ENCODE measurements around the gene RHBG.
A peak's percentile ranks its signal among the peaks of the same experiment; 100 is the strongest.
"Not testable (repeated sequence)": the region's sequence is repeated elsewhere in the genome, so short reads cannot be mapped to it uniquely, and the experiment has no call there.

The RHBG gene

GRCh38 chr1:156359973-156360372 is 9.0 kb upstream of the RHBG start:
- DNase-seq (ENCODE audit: low read depth, low spot score), result peak; percentile 66

GRCh38 chr1:156360534-156360933 is 8.5 kb upstream of the RHBG start:
- DNase-seq (ENCODE audit: low read depth, low spot score), result no peak

DNA sequence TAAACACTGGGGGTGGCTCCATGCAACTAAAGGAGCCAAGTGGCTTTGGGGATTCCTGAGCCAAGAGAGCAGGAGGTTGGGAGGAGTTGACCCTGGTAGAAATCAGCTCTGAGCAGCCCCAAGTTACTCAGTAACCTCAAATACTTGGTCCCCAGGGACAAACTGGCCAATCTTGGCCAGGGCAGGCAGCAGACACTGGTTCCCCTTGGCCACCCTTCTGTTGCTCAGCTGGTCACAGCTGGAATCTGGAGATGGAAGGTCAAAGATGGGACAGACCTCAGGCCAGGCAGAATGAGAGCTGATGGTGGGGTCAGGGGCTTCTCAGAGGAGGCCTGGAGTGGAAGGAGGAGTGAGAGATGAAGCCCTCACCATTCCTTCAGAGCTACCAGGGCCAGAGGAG is 3.3 kb upstream of the RHBG start:
- DNase-seq (ENCODE audit: low read depth, low spot score), result no peak

DNA sequence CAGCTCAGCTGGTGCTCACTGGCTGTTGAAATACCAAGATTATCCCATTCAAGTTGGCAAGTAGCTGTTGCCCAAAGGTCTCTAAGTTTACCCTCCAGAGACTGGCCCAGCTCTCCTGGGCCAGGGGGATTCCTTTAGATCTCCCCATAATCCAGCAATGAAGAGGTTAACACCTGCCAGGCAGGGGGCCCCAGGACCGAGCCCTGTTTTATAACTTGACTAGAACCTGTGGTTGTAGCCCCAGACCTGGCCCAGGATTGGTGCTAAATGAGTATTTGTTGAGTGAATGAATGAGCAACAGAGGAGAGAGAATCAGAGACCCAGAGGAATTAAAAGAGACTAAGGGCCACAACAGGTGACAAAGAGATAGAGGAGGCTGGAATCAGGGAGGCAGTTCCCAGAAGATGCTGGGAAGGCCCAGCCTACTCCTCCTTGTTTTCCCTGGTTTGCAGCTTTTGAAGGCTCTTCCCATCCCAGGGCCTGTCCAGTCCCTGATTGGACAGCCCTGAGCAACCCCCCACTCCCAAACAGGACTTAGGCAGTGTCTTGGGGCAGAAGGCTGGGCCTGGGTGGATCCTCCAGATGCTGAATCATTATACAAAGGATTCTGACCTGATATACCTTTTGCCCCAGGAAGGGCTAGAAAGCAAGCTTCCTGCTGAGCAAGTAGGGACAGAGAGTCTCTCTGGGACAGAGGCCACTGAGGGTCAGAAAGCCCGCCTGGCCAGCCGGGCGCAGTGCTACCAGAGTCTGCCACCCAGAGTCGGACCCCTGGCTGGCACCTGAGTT is 2.4 kb upstream of the RHBG start:
- DNase-seq (ENCODE audit: low read depth, low spot score), result no peak

GRCh38 chr1:156367383-156368156 is 1.4 kb upstream of the RHBG start:
- no peak for DNase-seq (ENCODE audit: low read depth, low spot score)

DNA sequence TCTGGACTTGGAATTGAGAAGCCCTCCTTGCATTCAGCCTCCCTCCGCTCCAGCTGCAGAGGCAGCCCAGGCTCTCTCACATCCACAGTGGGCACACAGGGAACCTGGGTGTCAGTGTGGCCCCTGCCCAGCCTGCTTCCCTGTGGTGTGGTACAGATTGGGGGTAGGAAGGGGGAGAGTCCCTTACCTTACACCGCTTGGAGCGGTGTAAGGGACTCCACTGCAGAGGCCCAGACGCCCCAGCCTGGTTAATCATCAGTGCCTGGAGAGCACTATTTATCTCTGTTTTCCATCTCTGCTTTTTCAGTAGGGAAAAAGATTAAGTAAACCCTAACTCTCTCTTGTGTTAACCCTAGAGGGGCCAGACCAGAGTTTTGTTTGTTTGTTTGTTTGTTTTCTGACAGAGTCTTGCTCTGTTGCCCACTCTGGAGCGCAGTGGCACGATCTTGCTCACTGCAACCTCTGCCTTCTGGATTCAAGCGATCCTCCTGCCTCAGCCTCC is 803 bp upstream of the RHBG start:
- DNase-seq (ENCODE audit: low read depth, low spot score), result no peak

DNA sequence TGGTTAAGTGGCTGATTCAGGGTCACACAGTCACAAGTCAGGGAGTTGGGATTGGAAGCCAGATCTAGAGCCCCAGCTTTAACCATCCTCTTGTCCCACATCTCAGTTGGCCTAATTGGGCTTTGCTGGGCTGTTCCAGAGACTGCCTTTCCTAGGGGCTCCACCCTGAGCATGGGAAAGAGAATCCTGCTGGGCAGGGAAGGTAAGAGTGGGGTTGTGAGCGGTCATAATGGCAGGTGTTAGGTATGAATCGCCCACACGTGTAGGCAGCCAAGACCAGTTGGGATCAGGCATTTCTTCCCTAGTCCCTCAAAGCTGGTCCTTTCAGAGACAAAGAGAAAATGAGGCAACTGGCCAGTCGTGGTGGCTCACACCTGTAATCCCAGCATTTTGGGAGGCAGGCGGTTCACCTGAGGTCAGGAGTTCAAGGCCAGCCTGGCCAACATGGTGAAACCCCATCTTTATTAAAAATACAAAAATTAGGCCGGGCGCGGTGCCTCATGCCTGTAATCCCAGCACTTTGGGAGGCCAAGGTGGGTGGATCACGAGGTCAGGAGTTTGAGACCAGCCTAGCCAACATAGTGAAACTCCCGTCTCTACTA is 775 bp downstream of the RHBG start:
- DNase-seq (ENCODE audit: low read depth, low spot score), result not testable (repeated sequence)

GRCh38 chr1:156371553-156372264 is 2.7 kb downstream of the RHBG start:
- no peak for DNase-seq (ENCODE audit: low read depth, low spot score)

- DNase-seq (ENCODE audit: low read depth, low spot score), result no peak
Measured at GRCh38 chr1:156372265-156372586, 3.2 kb downstream of the RHBG start.

- no peak for DNase-seq (ENCODE audit: low read depth, low spot score)
Measured at GRCh38 chr1:156372876-156373275, 3.9 kb downstream of the RHBG start.

DNA sequence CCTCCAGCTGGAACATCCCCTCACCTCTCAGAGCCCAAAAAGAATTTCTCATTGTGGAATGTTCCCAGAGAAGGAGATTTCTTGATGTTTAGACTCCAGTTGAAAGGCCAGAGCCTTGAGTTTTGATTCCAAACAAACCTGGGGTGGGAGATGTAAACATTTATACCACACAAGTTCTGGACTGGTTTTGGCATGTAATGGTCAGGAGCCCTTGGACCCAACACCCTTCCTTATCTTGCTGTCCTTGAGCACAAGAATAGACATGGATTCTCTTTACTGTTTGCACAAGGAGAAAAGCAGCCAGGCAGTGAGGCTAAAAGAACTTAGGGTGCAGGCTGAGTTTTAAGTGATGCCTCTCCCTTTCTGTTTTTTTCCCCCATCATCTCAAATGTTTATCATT is 4.5 kb downstream of the RHBG start:
- no peak for DNase-seq (ENCODE audit: low read depth, low spot score)

DNA sequence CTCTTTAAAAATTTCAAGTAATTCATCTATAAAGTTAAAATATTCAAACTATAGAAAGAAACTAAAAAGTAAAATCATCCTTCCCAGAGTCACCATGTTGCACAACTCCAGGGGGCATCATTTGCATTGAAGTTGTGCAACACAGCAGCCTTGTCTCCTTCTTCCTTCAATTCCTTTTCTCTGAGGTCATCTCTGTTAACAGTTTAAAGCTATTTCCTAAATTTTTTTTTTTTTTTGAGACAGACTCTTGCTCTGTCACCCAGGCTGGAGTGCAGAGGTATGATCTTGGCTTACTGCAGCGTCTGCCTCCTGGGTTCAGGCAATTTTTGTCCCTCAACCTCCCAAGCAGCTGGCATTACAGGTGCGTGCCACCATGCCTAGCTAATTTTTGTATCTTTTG is 7.1 kb downstream of the RHBG start:
- no peak for DNase-seq (ENCODE audit: low read depth, low spot score)

DNA sequence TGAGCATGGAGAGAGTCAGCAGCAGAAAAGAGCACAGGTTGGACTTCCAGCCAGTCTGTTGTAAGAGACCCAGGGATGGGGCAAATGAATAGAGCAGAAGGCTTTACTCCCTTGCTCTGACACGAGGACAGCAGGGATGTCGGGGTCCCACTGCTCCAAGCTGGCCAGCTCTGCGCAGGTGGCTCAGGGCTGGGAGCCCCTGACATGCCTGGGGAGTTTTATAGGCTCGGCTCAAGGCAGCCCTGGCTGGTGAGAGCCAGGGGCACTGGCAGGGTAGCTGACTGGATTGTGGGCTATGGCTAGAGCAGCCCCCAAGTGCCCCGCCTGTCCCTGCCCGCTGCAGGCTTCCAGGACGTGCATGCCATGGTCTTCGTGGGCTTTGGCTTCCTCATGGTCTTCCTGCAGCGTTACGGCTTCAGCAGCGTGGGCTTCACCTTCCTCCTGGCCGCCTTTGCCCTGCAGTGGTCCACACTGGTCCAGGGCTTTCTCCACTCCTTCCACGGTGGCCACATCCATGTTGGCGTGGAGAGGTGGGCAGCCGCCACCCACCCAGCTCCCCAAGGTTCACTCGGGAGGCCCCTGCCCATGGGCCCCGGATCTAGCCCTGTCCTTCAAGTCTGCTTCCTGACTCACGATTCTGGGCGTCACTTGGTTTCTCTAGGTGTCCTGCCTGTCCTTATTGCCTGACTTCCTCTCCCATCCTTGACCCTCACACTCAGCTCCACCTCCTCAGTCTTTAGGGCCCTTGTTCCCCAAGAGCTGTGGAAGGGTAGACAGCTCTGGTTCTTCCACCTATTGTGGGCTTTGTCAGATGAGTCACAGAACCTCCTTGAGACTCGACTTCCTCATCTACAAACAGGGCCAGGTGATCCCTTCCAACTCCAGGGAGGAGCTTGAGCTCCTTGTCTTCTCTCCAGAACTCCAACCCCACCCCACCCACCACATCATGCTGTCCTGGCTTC is 8.2 kb downstream of the RHBG start:
- no peak for DNase-seq (ENCODE audit: low read depth, low spot score)

GRCh38 chr1:156378557-156378956 is 9.5 kb downstream of the RHBG start:
- no peak for DNase-seq (ENCODE audit: low read depth, low spot score)

GRCh38 chr1:156379420-156380165 is 10.6 kb downstream of the RHBG start:
- peak; percentile 60 for DNase-seq (ENCODE audit: low read depth, low spot score)

- no peak for DNase-seq (ENCODE audit: low read depth, low spot score)
Measured at GRCh38 chr1:156382561-156382960, 13.6 kb downstream of the RHBG start.

- peak; percentile 84 for DNase-seq (ENCODE audit: low read depth, low spot score)
Measured at GRCh38 chr1:156383023-156383422, 14.0 kb downstream of the RHBG start.

- DNase-seq (ENCODE audit: low read depth, low spot score), result no peak
Measured at GRCh38 chr1:156384007-156384406, 15.0 kb downstream of the RHBG start.

DNA sequence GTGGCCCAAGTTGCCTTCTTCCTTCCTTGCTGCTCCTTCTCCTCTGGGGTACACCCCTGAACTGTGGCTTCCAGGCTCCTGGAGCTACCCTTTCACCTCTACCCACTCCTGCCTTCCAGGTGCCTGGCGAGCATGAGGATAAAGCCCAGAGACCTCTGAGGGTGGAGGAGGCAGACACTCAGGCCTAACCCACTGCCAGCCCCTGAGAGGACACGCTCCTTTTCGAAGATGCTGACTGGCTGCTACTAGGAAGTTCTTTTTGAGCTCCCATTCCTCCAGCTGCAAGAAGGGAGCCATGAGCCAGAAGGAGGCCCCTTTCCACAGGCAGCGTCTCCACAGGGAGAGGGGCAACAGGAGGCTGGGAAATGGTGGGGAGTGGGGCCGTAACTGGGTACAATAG is 15.6 kb downstream of the RHBG start:
- DNase-seq (ENCODE audit: low read depth, low spot score), result no peak

GRCh38 chr1:156385534-156386031 is 16.6 kb downstream of the RHBG start:
- peak; percentile 80 for DNase-seq (ENCODE audit: low read depth, low spot score)

All from ELF-1 (cell line).